IMR-90 (cell line): ENCODE measurements around the gene RXRG. TPM values are rescaled to one million over a fixed set of nuclear protein-coding genes. Genes with fewer than 3 reads are reported as not detected.

Source experiments
- ATAC-seq: fragments of 200-7000 bp; cut with Tn5 transposase; 2 replicates; pipeline ENCODE4 v1.9.1; 2020; ENCODE audit warnings: low read depth, mild to moderate bottlenecking, moderate library complexity
- BruUV-seq: library from RNA; stranded (reverse); fragments of 400-500 nt; replicated peaks from 2 replicates; lab custom pipeline; 2021; lab: Mats Ljungman, UMichigan
- CTCF ChIA-PET: fragments of 300-600 bp; formaldehyde crosslinking; extraction: SDS; loops from one replicate; lab custom pipeline; 2021; ENCODE audit warnings: antibody characterized with exemption; lab: Yijun Ruan, JAX
- POLR2A ChIA-PET: fragments of 300-600 bp; sonication (Branson Sonifier 250); formaldehyde crosslinking; loops from one replicate; lab custom pipeline; 2022; ENCODE audit warnings: antibody characterized with exemption; ENCODE audit not compliant: unreplicated experiment; lab: Charles Lee
- DNase-seq: peaks from one replicate; pipeline ENCODE4 v3.0.0; 2013
- H2AFZ ChIP-seq: replicated peaks from 2 replicates; pipeline ENCODE3; 2013; ENCODE audit warnings: low read length, mild to moderate bottlenecking; ENCODE audit not compliant: poor library complexity
- H2AK5ac ChIP-seq: 2 replicates; pipeline ENCODE4 v1.6.1; 2013; ENCODE audit warnings: low read depth, low read length, inconsistent platforms
- H2AK9ac ChIP-seq: replicated peaks from 2 replicates; pipeline ENCODE3; 2013; ENCODE audit warnings: mild to moderate bottlenecking, low read depth, low read length, moderate library complexity; ENCODE audit not compliant: poor library complexity
- H2BK120ac ChIP-seq: 2 replicates; pipeline ENCODE4 v1.6.1; 2013; ENCODE audit warnings: low read depth, low read length, inconsistent platforms
- H2BK15ac ChIP-seq: 3 replicates; pipeline ENCODE4 v1.6.1; 2013; ENCODE audit warnings: low read depth, low read length, inconsistent platforms
- H2BK20ac ChIP-seq: 2 replicates; pipeline ENCODE4 v1.6.1; 2013; ENCODE audit warnings: low read depth, mild to moderate bottlenecking, inconsistent platforms, low read length, moderate library complexity
- H2BK5ac ChIP-seq: 2 replicates; pipeline ENCODE4 v1.6.1; 2013; ENCODE audit warnings: mild to moderate bottlenecking, low read depth, low read length, inconsistent platforms; ENCODE audit not compliant: poor library complexity, severe bottlenecking
- H3K14ac ChIP-seq: replicated peaks from 2 replicates; pipeline ENCODE4 v1.6.1; 2013; ENCODE audit warnings: low read depth, low read length, inconsistent platforms
- H3K18ac ChIP-seq: 2 replicates; pipeline ENCODE4 v1.6.1; 2013; ENCODE audit warnings: low read depth, low read length, control low read depth
- H3K23ac ChIP-seq: 2 replicates; pipeline ENCODE4 v1.6.1; 2013; ENCODE audit warnings: low read depth, low read length, inconsistent platforms
- H3K27ac ChIP-seq: 2 replicates; pipeline ENCODE4 v1.5.1; 2013; ENCODE audit warnings: mild to moderate bottlenecking, control low read depth, low read length; ENCODE audit not compliant: insufficient read depth
- H3K27me3 ChIP-seq: 2 replicates; pipeline ENCODE4 v1.6.1; 2013; ENCODE audit warnings: low read length; ENCODE audit not compliant: control insufficient read depth, insufficient read depth
- H3K36me3 ChIP-seq: 2 replicates; pipeline ENCODE4 v1.6.1; 2013; ENCODE audit warnings: low read length, mixed read lengths; ENCODE audit not compliant: control insufficient read depth, insufficient read depth
- H3K4ac ChIP-seq: 2 replicates; pipeline ENCODE4 v1.6.1; 2013; ENCODE audit warnings: low read depth, low read length, inconsistent platforms
- H3K4me1 ChIP-seq: 2 replicates; pipeline ENCODE4 v1.6.1; 2013; ENCODE audit warnings: low read length, mixed read lengths; ENCODE audit not compliant: control insufficient read depth, insufficient read depth
- H3K4me2 ChIP-seq: 2 replicates; pipeline ENCODE4 v1.6.1; 2013; ENCODE audit warnings: low read depth, mild to moderate bottlenecking, control low read depth, low read length, moderate library complexity
- H3K4me3 ChIP-seq: 2 replicates; pipeline ENCODE4 v1.5.1; 2013; ENCODE audit warnings: low read depth, mild to moderate bottlenecking, control low read depth, low read length, moderate library complexity; ENCODE audit not compliant: insufficient read depth
- H3K56ac ChIP-seq: 2 replicates; pipeline ENCODE4 v1.6.1; 2013; ENCODE audit warnings: low read length, inconsistent platforms; ENCODE audit not compliant: insufficient read depth; ENCODE audit errors: extremely low read depth
- H3K79me1 ChIP-seq, 2 experiments: 2 replicates each; pipeline ENCODE4 v1.6.1; 2013; ENCODE audit warnings: low read length in 2 of 2, inconsistent platforms in 1 of 2, low read depth in 1 of 2
- H3K9ac ChIP-seq: 2 replicates; pipeline ENCODE4 v1.6.1; 2013; ENCODE audit warnings: low read depth, low read length, control low read depth
- H3K9me1 ChIP-seq: 2 replicates; pipeline ENCODE4 v1.6.1; 2013; ENCODE audit warnings: low read length, inconsistent platforms; ENCODE audit not compliant: insufficient read depth
- H3K9me3 ChIP-seq: 2 replicates; pipeline ENCODE4 v1.6.1; 2013; ENCODE audit warnings: low read length; ENCODE audit not compliant: control insufficient read depth, insufficient read depth
- H4K20me1 ChIP-seq: 2 replicates; pipeline ENCODE4 v1.6.1; 2013; ENCODE audit warnings: low read length, inconsistent platforms; ENCODE audit not compliant: insufficient read depth
- H4K5ac ChIP-seq: 2 replicates; pipeline ENCODE4 v1.6.1; 2013; ENCODE audit warnings: mild to moderate bottlenecking, low read depth, low read length, control low read depth
- H4K8ac ChIP-seq, 2 experiments: 2 replicates each; pipeline ENCODE4 v1.6.1; 2013; ENCODE audit warnings: low read depth in 2 of 2, low read length in 2 of 2, control low read depth in 1 of 2, inconsistent platforms in 1 of 2
- H4K91ac ChIP-seq: 2 replicates; pipeline ENCODE4 v1.6.1; 2013; ENCODE audit warnings: low read depth, low read length, inconsistent platforms; ENCODE audit not compliant: insufficient read depth
- BHLHE40 ChIP-seq: fragments of 150-350 bp; IDR thresholded peaks from 2 replicates; pipeline ENCODE4 v1.6.1; 2016; ENCODE audit warnings: mild to moderate bottlenecking, low read depth, low read length
- FOS ChIP-seq: fragments of 150-350 bp; IDR thresholded peaks from 2 replicates; pipeline ENCODE4 v1.6.1; 2016; ENCODE audit warnings: low read depth, low read length
- MXI1 ChIP-seq: IDR thresholded peaks from 2 replicates; pipeline ENCODE4 v1.6.1; 2012; ENCODE audit warnings: low read depth, mild to moderate bottlenecking, low read length, moderate library complexity, borderline replicate concordance
- NFE2L2 ChIP-seq: fragments of 150-350 bp; IDR thresholded peaks from 2 replicates; pipeline ENCODE4 v1.6.1; 2016; ENCODE audit warnings: low read depth, mild to moderate bottlenecking, low read length
- POLR2A ChIP-seq: IDR thresholded peaks from 2 replicates; pipeline ENCODE4 v1.6.1; 2012; ENCODE audit warnings: mild to moderate bottlenecking, low read depth, low read length
- RFX5 ChIP-seq: IDR thresholded peaks from 2 replicates; pipeline ENCODE4 v1.8.0; 2012; ENCODE audit warnings: low read depth, mild to moderate bottlenecking, low read length, moderate library complexity
- WGBS, 2 experiments: methylation state at CpG; one replicate each; pipeline versions ENCODE4 v1.1.5 to v1.1.7; 2013; ENCODE audit warnings: missing lambda C conversion rate in 2 of 2; ENCODE audit not compliant: insufficient read length in 1 of 2; ENCODE audit errors: extremely low coverage in 2 of 2; 5-methylcytosine and 5-hydroxymethylcytosine counted together
- dilution Hi-C: fragments of 300-500 bp; cut with HindIII; formaldehyde crosslinking; loops from one replicate; pipeline ENCODE4 v1.14.3; 2018; ENCODE audit warnings: low sequenced_read_pairs; ENCODE audit not compliant: unreplicated experiment
- in situ Hi-C: fragments of 300-500 bp; cut with MboI; formaldehyde crosslinking; loops from 3 replicates; pipeline ENCODE4 v1.14.3; 2019; ENCODE audit warnings: low sequenced_read_pairs, inconsistent platforms, mixed read lengths
- intact Hi-C: fragments of 100-400 bp; cut with micrococcal nuclease; formaldehyde crosslinking; loops from 2 replicates; pipeline ENCODE4 v1.10.0; 2022
- polyA plus RNA-seq, 3 experiments: library from polyadenylated mRNA; depleted of rRNA; stranded (reverse); fragments of >200 nt; gene quantifications; 2 replicates each; pipeline ENCODE4 v1.2.3, GENCODE V29; 2012; ENCODE audit warnings: low replicate concordance in 1 of 3
- total RNA-seq: library from RNA; depleted of rRNA; stranded (reverse); fragments of >200 nt; gene quantifications from 2 replicates; pipeline ENCODE4 v1.2.3, GENCODE V29; 2012
- TF ChIP-seq, protein P1 (sequence below): fragments of 150-350 bp; IDR thresholded peaks from 2 replicates; pipeline ENCODE4 v1.6.1; 2016; ENCODE audit warnings: low read depth, mild to moderate bottlenecking, low read length, moderate library complexity, borderline replicate concordance
- TF ChIP-seq, protein P2 (sequence below): conservative IDR thresholded peaks from 2 replicates; pipeline ENCODE4 v1.5.1; 2012; ENCODE audit warnings: mild to moderate bottlenecking, low read depth, low read length, improper control_type of control experiment

The RXRG gene
- total and polyA plus RNA-seq, 2 of the 4 experiments (the other 2 are of a cell fraction), result not detected

DNA sequence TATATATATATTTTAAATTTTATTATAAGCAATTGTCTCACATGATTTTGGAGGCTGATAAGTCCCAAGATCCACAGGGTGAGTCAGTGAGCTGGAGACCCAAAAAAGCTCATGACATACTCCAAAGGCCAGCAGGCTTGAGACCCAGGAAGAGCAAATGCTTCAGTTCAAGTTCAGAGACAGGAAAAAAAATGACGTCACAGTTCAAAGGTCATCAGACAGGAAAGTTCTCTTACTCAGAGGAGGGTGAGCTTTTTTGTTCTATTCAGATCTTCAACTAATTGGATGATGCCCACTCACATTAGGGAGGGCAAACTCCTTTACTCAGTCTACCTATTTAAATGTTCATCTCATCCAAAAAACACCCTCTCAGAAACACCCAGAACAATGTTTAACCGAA, 18.2 kb downstream of the RXRG start:
- Histone ChIP-seq H3K4ac (no peak overlapping the region), H3K4me3 (no peak overlapping the region), H3K14ac (no peak overlapping the region), H3K36me3 (no peaks in the 10 kb centered on the region), H4K5ac (no peak overlapping the region), H2BK20ac (no peak overlapping the region), H2BK5ac (no peak overlapping the region), H3K9ac (no peak overlapping the region), H3K18ac (no peak overlapping the region), H3K79me1 (no peaks in the 10 kb centered on the region), H3K9me3 (no peaks in the 10 kb centered on the region), H3K4me2 (no peak overlapping the region), H3K23ac (no peak overlapping the region), H4K8ac (no peak overlapping the region), H2BK120ac (no peak overlapping the region), H3K27ac (no peak overlapping the region), H4K20me1 (no peaks in the 10 kb centered on the region), H2BK15ac (no peak overlapping the region), H3K27me3 (peaks cover 1% of the 10 kb centered on the region; the same call in 1 of the 2 replicates), H4K91ac (no peak overlapping the region), H3K4me1 (no peaks in the 10 kb centered on the region), H2AK9ac (no peak overlapping the region), H3K9me1 (no peaks in the 10 kb centered on the region), H2AK5ac (no peak overlapping the region), H2AFZ (no peak overlapping the region), H3K56ac (no peak overlapping the region)
- no peak for ATAC-seq
- in situ Hi-C loops, result no loop called here
- no peak for TF ChIP-seq NFE2L2
- TF ChIP-seq, protein P1, sequence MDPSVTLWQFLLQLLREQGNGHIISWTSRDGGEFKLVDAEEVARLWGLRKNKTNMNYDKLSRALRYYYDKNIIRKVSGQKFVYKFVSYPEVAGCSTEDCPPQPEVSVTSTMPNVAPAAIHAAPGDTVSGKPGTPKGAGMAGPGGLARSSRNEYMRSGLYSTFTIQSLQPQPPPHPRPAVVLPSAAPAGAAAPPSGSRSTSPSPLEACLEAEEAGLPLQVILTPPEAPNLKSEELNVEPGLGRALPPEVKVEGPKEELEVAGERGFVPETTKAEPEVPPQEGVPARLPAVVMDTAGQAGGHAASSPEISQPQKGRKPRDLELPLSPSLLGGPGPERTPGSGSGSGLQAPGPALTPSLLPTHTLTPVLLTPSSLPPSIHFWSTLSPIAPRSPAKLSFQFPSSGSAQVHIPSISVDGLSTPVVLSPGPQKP, result no peak
- TF ChIP-seq, protein P2, sequence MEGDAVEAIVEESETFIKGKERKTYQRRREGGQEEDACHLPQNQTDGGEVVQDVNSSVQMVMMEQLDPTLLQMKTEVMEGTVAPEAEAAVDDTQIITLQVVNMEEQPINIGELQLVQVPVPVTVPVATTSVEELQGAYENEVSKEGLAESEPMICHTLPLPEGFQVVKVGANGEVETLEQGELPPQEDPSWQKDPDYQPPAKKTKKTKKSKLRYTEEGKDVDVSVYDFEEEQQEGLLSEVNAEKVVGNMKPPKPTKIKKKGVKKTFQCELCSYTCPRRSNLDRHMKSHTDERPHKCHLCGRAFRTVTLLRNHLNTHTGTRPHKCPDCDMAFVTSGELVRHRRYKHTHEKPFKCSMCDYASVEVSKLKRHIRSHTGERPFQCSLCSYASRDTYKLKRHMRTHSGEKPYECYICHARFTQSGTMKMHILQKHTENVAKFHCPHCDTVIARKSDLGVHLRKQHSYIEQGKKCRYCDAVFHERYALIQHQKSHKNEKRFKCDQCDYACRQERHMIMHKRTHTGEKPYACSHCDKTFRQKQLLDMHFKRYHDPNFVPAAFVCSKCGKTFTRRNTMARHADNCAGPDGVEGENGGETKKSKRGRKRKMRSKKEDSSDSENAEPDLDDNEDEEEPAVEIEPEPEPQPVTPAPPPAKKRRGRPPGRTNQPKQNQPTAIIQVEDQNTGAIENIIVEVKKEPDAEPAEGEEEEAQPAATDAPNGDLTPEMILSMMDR, result no peak
- TF ChIP-seq MXI1, result no peak
- TF ChIP-seq FOS, result no peak
- TF ChIP-seq POLR2A, result no peak
- TF ChIP-seq BHLHE40, result no peak
- TF ChIP-seq RFX5, result no peak
- ChIA-PET CTCF (interaction anchor here (0.6 kb wide), 1 partner anchor 112 kb away, joined by 3 read pairs; no protein-coding TSS in a partner anchor), POLR2A (no interaction called here)
- intact Hi-C loops, result no loop called here
- dilution Hi-C loops, result no loop called here
- no CpG with 5 or more reads among the region's 2 CpGs for WGBS, 2 experiments
- no TSS peak for BruUV-seq
- no peak for DNase-seq
